Erythroblast (primary cell): Measurements from ENCODE around the gene FOXP2.

ENCODE experiments used
- GATA1 ChIP-seq: IDR thresholded peaks from 2 replicates; pipeline ENCODE4 v1.6.1; 2011; ENCODE audit warnings: low read depth, mild to moderate bottlenecking, control low read depth, low read length, moderate library complexity
- POLR2A ChIP-seq: IDR thresholded peaks from 2 replicates; pipeline ENCODE4 v1.6.1; 2011; ENCODE audit warnings: mild to moderate bottlenecking, low read length

GRCh38 chr7:114650491-114650890 is 235.9 kb downstream of the FOXP2 start:
- TF ChIP-seq POLR2A (no peak), GATA1 (no peak)
